HG03378 (cell line): ENCODE data around the gene SERF1B.
"Not testable (repeated sequence)": the region's sequence is repeated elsewhere in the genome, so short reads cannot be mapped to it uniquely, and the experiment has no call there.

Source experiments
- ATAC-seq: cut with Tn5 transposase; IDR thresholded peaks from one replicate; pipeline ENCODE4 v1.9.1; 2021; ENCODE audit warnings: mild to moderate bottlenecking, moderate library complexity; ENCODE audit not compliant: unreplicated experiment

SERF1B gene

DNA sequence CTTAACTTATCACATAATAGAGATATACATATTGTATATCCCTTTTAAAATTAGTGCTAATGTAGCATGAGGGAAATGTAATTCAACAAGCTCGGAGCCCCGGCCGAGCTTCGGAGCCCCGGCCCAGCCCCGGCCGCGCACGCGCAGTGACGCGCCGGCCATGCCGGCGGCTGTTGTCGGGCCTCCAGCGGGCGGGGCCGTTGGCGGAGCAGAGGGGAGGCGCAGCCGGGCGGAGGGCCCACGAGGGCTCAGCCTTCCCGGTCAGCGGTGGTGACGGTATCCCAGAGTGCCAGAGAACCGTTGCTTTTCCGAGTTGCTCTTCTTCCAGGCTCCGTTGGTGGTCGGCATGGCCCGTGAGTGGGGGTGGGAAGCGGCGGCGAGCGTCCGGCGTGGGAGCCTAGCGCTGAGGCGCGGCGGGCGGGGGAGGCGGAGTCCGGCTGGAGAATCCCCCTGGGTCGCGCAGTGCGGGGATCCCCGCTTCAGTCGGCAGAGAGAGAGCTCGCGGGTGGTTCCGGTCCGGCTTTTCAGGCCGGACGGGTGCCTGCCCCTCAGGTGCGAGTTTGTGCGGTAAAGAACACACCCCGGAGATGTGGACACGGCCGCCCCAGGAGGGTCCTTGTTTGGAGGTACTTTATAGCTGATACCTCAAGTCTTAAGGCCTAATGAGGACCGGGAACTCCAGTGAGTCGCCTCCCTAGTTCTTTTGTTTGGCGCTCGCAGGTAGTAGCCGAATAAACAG lies at the start of gene SERF1B:
Gene SERF1B (plus strand): TSS at position 146 of the 739 bp plus-strand sequence. CDS start 201 bp downstream, at position 347.
- ATAC-seq: peak; percentile 76

DNA sequence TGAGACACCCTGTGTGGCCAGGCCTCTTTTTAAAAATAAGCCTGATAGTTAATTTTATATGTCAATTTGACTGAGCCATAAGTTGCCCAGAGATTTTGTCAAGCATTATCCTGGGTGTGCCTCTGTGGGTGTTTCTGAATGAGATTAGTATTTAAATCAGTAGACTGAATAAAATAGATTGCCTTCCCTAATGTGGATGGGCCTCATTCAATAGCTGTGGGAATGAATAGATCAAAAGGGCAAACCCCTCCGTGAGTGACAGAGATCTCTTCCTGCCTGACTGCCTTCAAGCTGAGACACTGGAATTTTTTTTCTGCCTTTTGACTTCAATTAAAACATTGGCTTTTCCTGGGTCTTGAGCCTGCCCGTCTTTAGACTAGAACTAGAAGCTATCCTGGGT lies 33.3 kb upstream of the SERF1B start:
- ATAC-seq: not testable (repeated sequence)

DNA sequence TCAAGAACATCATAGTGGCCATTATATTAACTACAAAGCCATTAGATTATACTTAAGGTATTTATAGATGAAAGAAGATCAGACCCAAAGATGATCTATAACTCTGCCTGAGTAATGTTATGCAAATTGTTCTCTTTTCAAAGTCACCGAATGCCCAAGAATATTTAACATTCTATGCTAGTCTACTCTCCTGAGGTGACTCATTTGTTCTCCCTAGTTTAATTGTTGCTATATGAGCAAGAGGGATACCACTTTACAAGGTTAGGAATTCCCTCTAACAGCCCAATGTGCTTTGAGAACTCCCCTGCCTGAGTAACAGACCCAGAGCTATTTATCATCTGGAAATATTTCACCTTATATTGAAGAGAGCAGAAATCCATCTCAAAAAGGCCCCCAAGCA lies 29.5 kb upstream of the SERF1B start:
- not testable (repeated sequence) for ATAC-seq

DNA sequence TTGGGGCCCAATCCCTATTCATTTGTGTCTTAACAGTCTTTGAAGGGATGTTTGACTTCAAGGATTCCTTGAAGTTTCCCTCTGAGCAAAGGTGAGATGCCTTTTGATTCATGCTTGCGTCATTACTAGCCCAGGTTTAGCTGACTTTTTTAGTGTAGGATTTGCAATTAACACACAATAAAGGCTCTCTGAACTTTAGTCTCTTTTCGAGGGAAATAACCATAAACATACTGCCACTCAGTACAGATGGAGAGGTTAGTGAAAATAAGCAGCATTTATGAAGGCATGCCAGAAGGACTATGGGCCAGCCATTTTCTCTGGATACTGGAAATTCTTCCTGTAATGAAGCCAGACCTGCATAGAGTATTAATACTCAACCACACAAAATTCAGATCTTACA lies 4.4 kb upstream of the SERF1B start:
- ATAC-seq: not testable (repeated sequence)

DNA sequence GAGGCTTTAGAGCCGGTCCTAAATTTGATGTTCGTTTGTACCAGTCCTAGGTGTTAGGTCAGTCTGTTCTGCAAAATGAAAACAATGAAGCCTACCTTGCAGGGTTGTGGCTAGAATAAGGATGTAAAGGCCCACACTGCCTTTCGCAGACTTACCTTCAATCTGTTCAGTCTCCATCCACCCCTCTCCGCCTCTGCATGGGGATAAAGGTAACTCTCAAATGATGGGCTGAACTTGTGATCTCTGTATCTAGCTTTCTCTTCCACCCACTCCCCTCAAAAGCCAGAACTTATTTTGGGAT lies 744 bp downstream of the SERF1B start:
- peak; percentile 20 for ATAC-seq

DNA sequence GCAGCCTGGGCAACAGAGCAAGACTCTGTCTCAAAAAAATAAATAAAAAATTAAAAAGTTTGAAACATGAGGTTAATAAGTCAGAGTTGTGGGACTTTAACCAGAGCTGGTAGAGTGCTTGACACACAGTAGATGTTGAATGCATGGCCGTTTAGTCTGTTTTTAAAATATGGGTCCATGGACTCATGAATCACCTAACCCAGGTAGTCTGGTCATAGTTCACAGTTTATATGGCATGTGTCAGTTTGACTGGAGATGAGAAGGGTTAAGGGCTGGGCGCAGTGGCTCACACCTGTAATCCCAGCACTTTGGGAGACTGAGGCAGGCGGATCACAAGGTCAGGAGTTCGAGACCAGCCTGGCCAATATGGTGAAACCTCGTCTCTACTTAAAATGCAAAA lies 6.2 kb downstream of the SERF1B start:
- not testable (repeated sequence) for ATAC-seq

DNA sequence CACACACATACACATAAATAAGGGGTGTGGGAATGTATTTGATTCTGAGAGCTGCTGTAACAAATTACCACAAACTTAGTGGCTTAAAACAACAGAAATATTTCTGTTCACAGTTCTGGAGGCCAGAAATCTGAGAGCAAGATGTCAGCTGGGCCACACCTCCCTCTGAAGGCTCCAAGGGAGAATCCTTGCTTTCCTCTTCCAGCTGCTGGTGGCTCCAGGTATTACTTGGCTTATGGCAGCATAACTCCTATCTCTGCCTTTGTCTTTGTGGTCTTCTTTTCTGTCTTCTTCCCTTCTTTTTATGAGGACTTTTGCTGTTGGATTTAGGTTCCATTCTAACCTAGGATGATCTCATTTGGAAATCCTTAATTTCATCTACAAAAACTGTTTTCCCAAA lies 16.4 kb downstream of the SERF1B start:
- ATAC-seq: not testable (repeated sequence)

DNA sequence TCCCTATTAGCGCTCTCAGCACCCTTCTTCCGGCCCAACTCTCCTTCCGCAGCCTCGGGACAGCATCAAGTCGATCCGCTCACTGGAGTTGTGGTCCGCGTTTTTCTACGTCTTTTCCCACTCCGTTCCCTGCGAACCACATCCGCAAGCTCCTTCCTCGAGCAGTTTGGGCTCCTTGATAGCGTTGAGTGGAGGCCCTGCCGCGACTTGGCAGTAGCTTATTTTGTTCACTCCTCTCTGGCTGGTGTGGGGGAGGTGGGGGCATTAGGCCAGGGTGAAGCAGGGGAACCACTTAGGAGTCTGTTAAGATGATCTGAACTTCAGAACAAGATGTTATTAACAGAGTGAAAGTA lies 24.7 kb downstream of the SERF1B start:
- peak; percentile 19 for ATAC-seq

DNA sequence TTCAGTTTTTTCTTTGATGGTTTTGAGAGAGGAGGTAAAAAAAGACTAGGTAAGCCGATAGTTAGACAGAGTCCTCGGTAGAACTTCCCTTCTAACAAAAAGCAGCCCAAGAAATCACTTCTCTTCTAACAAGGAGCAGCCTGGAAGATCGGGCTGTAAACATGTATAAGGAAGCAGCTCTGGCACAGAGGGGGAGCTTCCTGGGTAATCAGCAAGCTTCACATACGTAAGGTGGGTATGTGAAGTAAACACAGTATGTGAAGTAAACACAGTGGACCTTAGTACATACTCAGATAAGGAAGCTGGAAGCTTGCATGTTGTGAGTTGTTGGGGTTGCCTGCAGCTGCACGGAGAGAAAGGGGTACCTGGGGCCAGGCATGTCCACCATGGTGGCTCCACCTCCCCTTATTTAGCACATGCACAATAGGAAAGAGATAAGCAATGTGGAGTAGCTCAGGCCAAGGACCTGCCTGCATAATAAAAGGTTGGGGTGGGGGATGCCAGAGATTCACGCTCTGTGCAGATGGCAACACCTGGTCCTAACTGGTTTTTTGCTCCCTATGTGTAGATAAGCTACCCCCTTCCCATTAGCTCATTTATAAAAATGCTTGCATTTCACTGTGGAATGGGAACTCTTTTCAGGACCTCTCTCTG lies 31.4 kb downstream of the SERF1B start:
- ATAC-seq: not testable (repeated sequence)

DNA sequence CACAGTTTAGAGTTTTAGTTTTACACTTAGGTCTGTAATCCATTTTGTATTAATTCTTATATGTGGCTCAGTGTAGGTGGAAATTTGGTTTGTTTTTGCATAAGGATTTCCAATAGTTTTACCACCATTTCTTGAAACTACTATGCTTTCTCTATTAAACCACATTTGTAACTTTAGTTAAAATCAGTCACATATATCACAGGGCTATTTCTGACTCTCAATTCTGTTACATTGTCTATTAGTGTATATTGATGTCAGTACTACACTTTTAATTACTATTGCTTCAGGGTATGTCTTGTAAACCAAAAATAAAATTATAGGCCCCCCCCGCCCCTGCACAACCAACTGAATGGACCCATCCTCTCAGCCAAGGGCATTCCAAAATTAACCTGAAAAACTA lies 32.1 kb downstream of the SERF1B start:
- not testable (repeated sequence) for ATAC-seq

DNA sequence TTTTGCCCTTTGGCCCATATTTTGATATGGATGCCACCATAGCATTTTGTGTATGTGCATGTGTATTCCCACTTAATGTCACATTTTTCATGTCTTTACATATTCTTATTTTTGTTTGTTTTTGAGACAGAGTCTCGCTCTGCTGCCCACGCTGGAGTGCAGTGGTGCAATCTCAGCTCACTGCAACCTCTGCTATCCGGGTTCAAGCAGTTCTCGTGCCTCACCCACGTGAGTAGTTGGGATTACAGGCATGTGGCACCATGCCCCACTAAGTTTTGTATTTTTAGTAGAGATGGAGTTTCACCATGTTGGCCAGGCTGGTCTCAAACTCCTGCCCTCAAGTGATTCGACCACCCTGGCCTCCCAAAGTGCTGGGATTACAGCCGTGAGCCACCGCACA lies 52.6 kb downstream of the SERF1B start:
- not testable (repeated sequence) for ATAC-seq

DNA sequence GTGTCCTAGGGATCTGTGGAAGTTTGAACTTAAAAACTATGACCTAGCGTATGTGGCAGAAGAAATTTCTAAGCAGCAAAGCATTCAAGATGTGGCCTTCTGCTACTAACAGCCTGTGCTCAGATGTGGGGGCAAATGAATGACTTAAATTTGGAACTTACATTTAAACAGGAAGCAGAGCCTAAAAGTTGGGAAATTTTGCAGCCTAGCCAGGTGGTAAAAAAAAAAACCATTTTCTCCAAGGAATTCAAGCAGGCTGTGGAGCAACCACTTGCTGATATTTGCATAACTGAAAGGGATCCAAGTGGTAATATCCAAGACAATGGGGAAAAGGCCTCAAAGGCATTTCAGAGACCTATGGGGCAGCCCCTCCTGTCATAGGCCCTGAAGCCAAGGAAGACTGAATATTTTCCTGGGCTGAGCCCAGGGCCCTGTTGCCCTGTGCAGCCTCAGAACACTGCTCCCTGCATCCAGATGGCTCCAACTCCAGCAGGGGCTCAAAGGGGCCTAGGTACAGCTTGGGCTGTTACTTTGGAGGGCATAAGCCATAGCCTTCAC lies 63.9 kb downstream of the SERF1B start:
- ATAC-seq: not testable (repeated sequence)

DNA sequence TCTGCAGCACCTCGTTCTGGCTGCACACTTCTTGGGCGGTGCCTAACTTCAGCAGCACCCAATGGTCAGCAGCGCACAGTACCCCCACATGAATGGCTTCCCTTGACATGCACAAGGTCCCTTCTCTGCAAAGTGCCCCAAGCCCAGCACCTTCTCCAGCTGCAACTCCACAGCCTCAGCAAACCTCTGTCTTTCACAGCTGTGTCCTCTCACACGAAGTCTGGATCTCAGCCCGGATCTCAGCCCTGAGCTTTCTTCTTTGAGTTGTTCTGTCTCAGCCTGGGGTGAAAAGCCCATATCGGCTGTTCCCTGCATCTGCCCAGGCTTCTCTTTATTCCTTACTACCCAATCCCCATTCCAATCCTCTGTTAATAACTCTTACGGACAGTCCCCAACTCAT lies 66.7 kb downstream of the SERF1B start:
- not testable (repeated sequence) for ATAC-seq
